Heart right ventricle (tissue), 16 donors: ENCODE results near the gene PDPK1. TPM values are rescaled to one million over a fixed set of nuclear protein-coding genes. Genes with fewer than 3 reads are reported as not detected.

Source experiments
- ATAC-seq, 8 donors: fragments of 200-7000 bp; cut with Tn5 transposase; one replicate each; pipeline ENCODE4 v1.9.1; 2020; ENCODE audit warnings: mild to moderate bottlenecking in 8 of 8, moderate library complexity in 8 of 8, moderate number of reproducible peaks in 1 of 8
- DNase-seq, 2 donors: peaks; one replicate each; pipeline ENCODE4 v3.0.0-alpha.2; 2020
- H3K27ac ChIP-seq, 10 donors: fragments of 200-600 bp; sonication (generic) in 2 of 10; one replicate each; pipeline versions ENCODE4 v1.5.0 to v1.8.0; 2020 to 2022; ENCODE audit warnings: mild to moderate bottlenecking in 3 of 10
- H3K27me3 ChIP-seq, 7 donors: fragments of 200-600 bp; one replicate each; pipeline ENCODE4 v1.8.0; 2021 to 2022; ENCODE audit warnings: mild to moderate bottlenecking in 2 of 7
- H3K36me3 ChIP-seq, 9 donors: fragments of 200-600 bp; sonication (generic) in 1 of 9; one replicate each; pipeline versions ENCODE4 v1.5.0 to v1.8.0; 2020 to 2022; ENCODE audit warnings: mild to moderate bottlenecking in 2 of 9
- H3K4me1 ChIP-seq, 9 donors: fragments of 200-600 bp; sonication (generic) in 1 of 9; one replicate each; pipeline versions ENCODE4 v1.5.0 to v1.8.0; 2020 to 2022; ENCODE audit warnings: mild to moderate bottlenecking in 4 of 9
- H3K4me3 ChIP-seq, 10 donors: fragments of 200-600 bp; sonication (generic) in 2 of 10; one replicate each; pipeline versions ENCODE4 v1.5.0 to v1.8.0; 2020 to 2022; ENCODE audit warnings: mild to moderate bottlenecking in 7 of 10, moderate library complexity in 2 of 10
- H3K9me3 ChIP-seq, 11 donors: fragments of 200-600 bp in 10 of 11; sonication (generic) in 2 of 11; one replicate each; pipeline versions ENCODE4 v1.5.0 to v1.8.0; 2013 to 2022; ENCODE audit warnings: mild to moderate bottlenecking in 2 of 11, control low read depth in 1 of 11, moderate library complexity in 1 of 11
- WGBS, 2 donors: extraction: QIAGEN DNeasy Blood & Tissue Kit; methylation state at CpG; one replicate each; pipeline ENCODE4 v1.1.7; 2013; ENCODE audit warnings: inconsistent platforms in 1 of 2; 5-methylcytosine and 5-hydroxymethylcytosine counted together
- intact Hi-C, 10 donors: fragments of 100-400 bp; cut with DNase I; formaldehyde crosslinking; loops; one replicate each; pipeline versions ENCODE4 v1.11.1 to v1.14.2; 2022
- polyA plus RNA-seq, 2 donors: library from polyadenylated mRNA; stranded (reverse); fragments of 200-250 nt; gene quantifications; one replicate each; pipeline ENCODE4 v1.2.3, GENCODE V29; 2013
- total RNA-seq, 10 donors: library from RNA; stranded (reverse); fragmentation: NEBNext Ultra II Directional in 3 of 10; extraction: Animal tissue kit (Norgen Biotek cat#: 25700) in 3 of 10; gene quantifications; one replicate each; pipeline versions ENCODE4 v1.2.1 to v1.2.4, GENCODE V29; 2021 to 2023
- TF ChIP-seq, protein P1 (sequence below), 9 donors: fragments of 200-600 bp; sonication (generic) in 2 of 9; IDR thresholded peaks; one replicate each; pipeline versions ENCODE4 v1.5.0 to v1.8.0; 2021 to 2022; ENCODE audit warnings: antibody characterized with exemption in 9 of 9, mild to moderate bottlenecking in 5 of 9, moderate library complexity in 1 of 9
- donor health status: Arrhythmogenic right ventricular cardiomyopathy.
- donor health status: ischemic (EF 13 %, LVEDD 7.1; RV severe dilation, severe dysfunction).
- donor health status: healthy with polysubstance abuse.
- donor health status: DM: no; HTN: yes; CAD: no.
- donor health status: DM: no; HTN: no; CAD: no.
- donor health status: ischemic (EF 25% LVEDD 6.9; RV normal size, moderate dysfunction).
- donor health status: ischemic (EF 25% LVEDD 5.7; RV mildly dilated, moderate dysfunction).
- donor health status: healthy.
- donor health status: DM: yes; HTN: yes; CAD: no.
- donor health status: Ischemic cardiomyopathy.
- donor health status: ischemic (EF 35%, LVEDD 5.7; RV mildly dilated, moderate dysfunction).
- donor health status: nonischemic (EF 11% LVEDD 7.7; RV severe dilation, severe dysfunction).
- donor health status: DM: yes; HTN: yes; CAD: no.
- donor health status: PGD.
- donor health status: ischemic (EF 29% LVEDD 5.4; RV normal size, mild dysfunction).
- donor health status: nonischemic (EF 23%, LVEDD 6.1; RV moderate dilation, normal function).

The PDPK1 gene
- total and polyA plus RNA-seq, 12 donors, result 11.0 to 47.7 (median 37.8) TPM

DNA sequence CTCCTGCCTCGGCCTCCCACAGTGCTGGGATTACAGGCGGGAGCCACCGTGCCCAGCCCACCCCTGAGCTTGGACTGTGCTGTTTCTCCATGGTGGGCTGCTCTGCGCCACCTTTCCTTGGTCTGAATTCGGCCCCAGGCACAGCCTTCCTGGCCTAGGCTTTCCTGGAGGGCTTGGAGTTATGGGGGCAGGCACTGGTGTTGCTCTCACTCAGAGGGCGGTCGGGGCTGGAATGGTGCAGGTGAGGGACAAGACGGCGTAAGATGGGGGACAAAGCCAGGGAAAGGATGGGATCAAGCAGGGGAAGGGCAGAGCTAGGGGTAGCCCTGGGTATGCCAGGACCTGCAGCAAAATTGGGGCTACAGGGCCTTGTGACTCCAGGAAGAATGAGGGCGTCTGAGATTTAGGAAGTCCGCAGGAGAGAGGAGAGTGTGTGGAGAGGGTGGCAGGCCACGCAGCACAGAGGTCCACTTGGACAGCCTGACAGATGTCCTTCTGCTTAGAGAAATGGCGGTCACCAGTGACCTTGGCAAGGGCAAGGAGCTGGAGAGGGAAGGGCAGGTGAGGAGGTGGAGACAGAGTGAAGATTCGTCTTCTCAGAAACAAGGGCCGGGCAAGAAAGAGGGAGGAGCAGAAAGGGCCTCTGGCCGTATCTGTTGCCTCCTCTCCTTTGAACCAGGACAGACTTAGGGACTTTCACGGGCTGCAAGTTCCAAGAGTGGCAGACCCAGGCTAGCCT lies 25.7 kb upstream of the PDPK1 start:
- no peak overlapping the region for H3K4me3 ChIP-seq
- DNase-seq (no peak), ATAC-seq (no peak)
- peaks cover 23 to 79% (median 36%) of the 10 kb centered on the region in 9 donors for H3K4me1 ChIP-seq
- H3K27me3 ChIP-seq, result no peaks in the 10 kb centered on the region
- no peaks in the 10 kb centered on the region for H3K36me3 ChIP-seq
- no peaks in the 10 kb centered on the region for H3K9me3 ChIP-seq
- 91 to 94% methylated on average over 17 of the region's 17 CpGs for WGBS, 2 donors
- intact Hi-C loops, result no loop called here
- peak overlapping the region in 4 of 10 donors; percentile 4 to 99 (median 98) for H3K27ac ChIP-seq
- TF ChIP-seq, protein P1, sequence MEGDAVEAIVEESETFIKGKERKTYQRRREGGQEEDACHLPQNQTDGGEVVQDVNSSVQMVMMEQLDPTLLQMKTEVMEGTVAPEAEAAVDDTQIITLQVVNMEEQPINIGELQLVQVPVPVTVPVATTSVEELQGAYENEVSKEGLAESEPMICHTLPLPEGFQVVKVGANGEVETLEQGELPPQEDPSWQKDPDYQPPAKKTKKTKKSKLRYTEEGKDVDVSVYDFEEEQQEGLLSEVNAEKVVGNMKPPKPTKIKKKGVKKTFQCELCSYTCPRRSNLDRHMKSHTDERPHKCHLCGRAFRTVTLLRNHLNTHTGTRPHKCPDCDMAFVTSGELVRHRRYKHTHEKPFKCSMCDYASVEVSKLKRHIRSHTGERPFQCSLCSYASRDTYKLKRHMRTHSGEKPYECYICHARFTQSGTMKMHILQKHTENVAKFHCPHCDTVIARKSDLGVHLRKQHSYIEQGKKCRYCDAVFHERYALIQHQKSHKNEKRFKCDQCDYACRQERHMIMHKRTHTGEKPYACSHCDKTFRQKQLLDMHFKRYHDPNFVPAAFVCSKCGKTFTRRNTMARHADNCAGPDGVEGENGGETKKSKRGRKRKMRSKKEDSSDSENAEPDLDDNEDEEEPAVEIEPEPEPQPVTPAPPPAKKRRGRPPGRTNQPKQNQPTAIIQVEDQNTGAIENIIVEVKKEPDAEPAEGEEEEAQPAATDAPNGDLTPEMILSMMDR (IDR thresholded peaks at IDR 0.05), result no peak

DNA sequence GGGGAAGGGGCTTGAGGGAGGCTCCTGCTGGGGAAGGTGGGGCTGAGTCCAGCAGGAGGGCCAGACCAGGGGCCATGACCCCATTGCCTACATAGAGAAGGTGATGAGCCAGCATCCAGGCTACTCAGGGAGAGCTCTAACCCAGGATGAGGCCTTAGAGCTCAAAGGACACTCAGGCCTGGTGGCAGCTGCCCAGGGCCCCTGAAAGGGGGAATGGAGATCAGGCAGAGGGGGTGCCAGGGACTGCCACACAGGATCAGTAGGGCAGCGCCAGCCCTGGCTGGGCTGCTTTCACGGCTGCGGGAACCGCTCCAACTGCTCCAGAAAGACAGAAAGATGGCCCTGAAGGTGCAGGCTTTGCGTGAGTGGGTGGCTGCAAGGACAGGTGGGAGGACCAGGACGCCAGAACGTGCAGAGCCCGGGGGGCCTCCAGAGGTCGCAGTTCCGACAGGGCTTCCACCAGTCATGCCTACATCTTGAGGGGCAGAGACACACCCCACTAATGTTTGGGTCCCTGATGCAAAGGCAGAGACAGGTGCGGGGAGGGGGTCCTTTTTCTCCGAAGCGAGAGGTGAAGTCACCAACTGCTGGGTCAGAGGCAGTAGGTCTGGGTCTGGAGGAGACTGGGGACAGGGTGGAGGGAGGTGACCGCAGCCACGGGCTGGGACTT lies 25.0 kb upstream of the PDPK1 start:
- intact Hi-C loops, result no loop called here

DNA sequence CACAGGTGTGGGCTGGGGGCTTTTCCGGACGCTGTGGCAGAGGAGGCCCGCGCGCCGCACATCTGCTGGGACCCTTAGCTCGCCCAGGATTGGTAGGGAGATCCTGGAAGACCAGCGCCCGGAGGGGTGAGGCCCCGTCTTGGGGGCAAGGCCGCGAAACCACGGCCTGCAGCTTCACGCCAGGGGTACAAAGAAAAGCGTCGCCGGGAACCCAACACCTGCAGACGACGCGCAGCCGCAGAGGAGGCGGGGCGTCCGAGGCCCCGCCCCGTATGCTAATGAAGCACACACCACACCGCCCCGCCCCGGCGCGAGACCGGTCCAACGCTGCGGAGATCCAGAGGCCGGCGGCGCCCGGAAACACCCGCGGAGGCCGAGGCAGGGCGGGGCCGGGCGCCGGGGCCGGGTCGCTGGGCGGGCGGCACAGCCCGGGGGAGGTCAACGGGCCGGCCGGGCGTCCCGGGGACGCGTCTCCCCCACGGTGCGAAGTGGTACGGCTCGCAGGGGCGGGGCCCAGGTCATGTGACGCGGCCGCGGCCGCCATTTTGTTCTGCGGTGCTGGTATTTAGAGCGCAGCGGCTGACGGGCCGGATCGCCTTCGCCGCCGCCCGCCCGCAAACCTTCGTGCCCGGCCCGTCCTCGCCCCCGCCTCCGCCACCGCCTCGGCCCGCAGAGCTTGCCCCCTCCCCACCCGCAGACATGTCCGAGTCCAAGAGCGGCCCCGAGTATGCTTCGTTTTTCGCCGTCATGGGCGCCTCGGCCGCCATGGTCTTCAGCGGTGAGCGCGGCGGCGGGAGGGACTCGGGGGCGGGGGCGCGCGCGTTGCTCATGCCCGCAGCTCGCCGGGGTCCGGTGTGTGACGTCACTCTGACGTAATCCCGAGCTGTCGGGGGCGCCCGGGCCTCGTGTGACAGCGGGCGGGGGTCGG lies 24.2 kb upstream of the PDPK1 start, which contains the start of gene ATP6V0C:
ATP6V0C (plus strand) TSS at position 548 of the 928 bp plus-strand sequence; CDS start at position 700, 152 bp downstream.
- intact Hi-C loops, result no loop called here
- H3K27me3 ChIP-seq, result no peaks in the 10 kb centered on the region
- H3K4me3 ChIP-seq, result peak within 1 kb of the TSS; percentile 84 to 100 (median 96)
- H3K9me3 ChIP-seq, result no peaks in the 10 kb centered on the region
- TF ChIP-seq, protein P1 (IDR thresholded peaks at IDR 0.05), result no peak
- H3K4me1 ChIP-seq, result peaks cover 36 to 80% (median 51%) of the 10 kb centered on the region in 9 donors
- H3K36me3 ChIP-seq, result no peaks in the 10 kb centered on the region
- H3K27ac ChIP-seq, result peak within 1 kb of the TSS; percentile 80 to 99 (median 96)
- ATAC-seq (peak; percentile 82 to 93 (median 88)), DNase-seq (peak; percentile 91 to 94)
- 1% methylated on average over 86 to 122 of the region's 122 CpGs for WGBS, 2 donors

More for the DNA sequence above, 25.0 kb upstream of the PDPK1 start:
- Histone ChIP-seq H3K27ac (peak overlapping the region in 9 of 10 donors; percentile 84 to 99 (median 97)), H3K4me3 (peak overlapping the region in 9 of 10 donors; percentile 91 to 100 (median 97)), H3K9me3 (no peaks in the 10 kb centered on the region), H3K27me3 (no peaks in the 10 kb centered on the region), H3K4me1 (peaks cover 28 to 80% (median 43%) of the 10 kb centered on the region in 9 donors), H3K36me3 (no peaks in the 10 kb centered on the region)
- WGBS, 2 donors, result 44% methylated on average over 15 of the region's 15 CpGs
- TF ChIP-seq, protein P1 (IDR thresholded peaks at IDR 0.05), result peak in 1 of 9 donors; percentile 9
- DNase-seq, result no peak
- ATAC-seq, result peak in 4 of 8 donors; percentile 0 to 6 (median 1)
